GM10266 (cell line): ENCODE measurements around the gene GFRA1.
A peak's percentile ranks its signal among the peaks of the same experiment; 100 is the strongest.

ENCODE experiments used
- DNase-seq: peaks from one replicate; pipeline ENCODE4 v3.0.0; 2012; ENCODE audit errors: extremely low spot score
- CTCF ChIP-seq: IDR thresholded peaks from 2 replicates; pipeline ENCODE4 v1.5.1; 2012; ENCODE audit warnings: mild to moderate bottlenecking, low read depth; ENCODE audit not compliant: control insufficient read depth, insufficient read depth; ENCODE audit errors: missing control alignments

Gene GFRA1

GRCh38 chr10:116272440-116273283 is at the start of gene GFRA1:
Gene GFRA1, minus strand, starts transcription at chr10:116273206. Its CDS starts 1,177 bp downstream, at chr10:116272029.
- TF ChIP-seq CTCF = no peak
- DNase-seq = peak; percentile 53

- DNase-seq = no peak
- TF ChIP-seq CTCF = no peak
Measured at GRCh38 chr10:116316503-116316902, 43.5 kb upstream of the GFRA1 start.

- DNase-seq = no peak
- TF ChIP-seq CTCF = no peak
Measured at GRCh38 chr10:116312548-116312947, 39.5 kb upstream of the GFRA1 start.

- TF ChIP-seq CTCF = no peak
- DNase-seq = no peak
Measured at GRCh38 chr10:116311706-116312490, 38.9 kb upstream of the GFRA1 start.

GRCh38 chr10:116311016-116311415 is 38.0 kb upstream of the GFRA1 start:
- no peak for TF ChIP-seq CTCF
- no peak for DNase-seq

- no peak for TF ChIP-seq CTCF
- DNase-seq = no peak
Measured at GRCh38 chr10:116307455-116307854, 34.4 kb upstream of the GFRA1 start.

GRCh38 chr10:116306847-116307246 is 33.8 kb upstream of the GFRA1 start:
- TF ChIP-seq CTCF = no peak
- no peak for DNase-seq
